ENCODE measurements around the gene TMED10.

TMED10 gene

DNA sequence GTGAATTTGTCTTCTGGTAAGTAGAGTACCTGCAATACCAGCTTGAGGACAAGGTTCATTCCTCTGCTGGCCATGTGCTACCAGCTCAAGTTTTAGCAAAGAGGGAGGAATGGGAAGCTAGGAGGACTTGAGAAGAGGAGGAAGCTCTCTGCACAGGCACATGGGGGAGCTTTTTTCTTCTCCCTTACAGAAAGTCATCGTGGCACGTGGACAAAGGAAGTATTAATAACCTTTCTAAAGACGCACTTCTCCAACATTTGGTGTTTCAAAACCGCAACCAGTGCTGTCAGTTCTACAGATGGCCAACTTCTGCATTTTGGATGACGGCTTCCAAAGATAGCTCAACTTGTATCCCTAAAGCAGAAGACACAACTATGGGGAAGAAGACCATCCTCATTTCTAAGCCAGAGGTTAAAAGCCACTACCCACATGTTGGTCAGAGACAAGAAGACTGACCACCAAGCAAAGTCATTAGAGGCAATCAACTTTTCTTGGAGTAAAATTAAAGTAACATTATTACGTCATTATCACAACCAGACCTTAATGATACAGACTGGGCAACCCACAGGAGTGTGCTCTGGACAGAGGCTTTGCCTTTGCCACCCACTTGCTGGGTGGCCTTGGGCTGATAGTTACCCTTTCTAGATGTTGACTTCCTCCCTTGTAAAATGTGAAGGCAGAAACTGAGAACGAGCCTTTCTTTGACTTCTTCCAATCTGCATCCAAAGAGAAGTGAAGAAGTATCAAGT lies 12.3 kb upstream of the TMED10 start:
- Histone ChIP-seq H2AFZ (ENCODE audit: insufficient read depth, low read length, poor library complexity) (no peak overlapping the region), H2BK5ac (ENCODE audit: low read depth, low read length, poor library complexity) (no peak overlapping the region), H2BK12ac (ENCODE audit: low read length) (no peak overlapping the region), H3K4me3 (ENCODE audit: low read depth, low read length) (no peak overlapping the region), H3K23ac (ENCODE audit: low read length) (no peak overlapping the region), H4K91ac (ENCODE audit: low read depth, low read length) (no peak overlapping the region), H3K79me1 (ENCODE audit: low read length) (peaks cover 6% of the 10 kb centered on the region), H3K4me2 (ENCODE audit: low read length) (no peak overlapping the region), H3K4ac (ENCODE audit: low read depth, low read length) (no peak overlapping the region), H3K27me3 (ENCODE audit: insufficient read depth, low read length) (no peaks in the 10 kb centered on the region), H3K27ac (ENCODE audit: low read depth, low read length) (no peak overlapping the region), H4K12ac (ENCODE audit: low read depth, low read length) (no peak overlapping the region), H3K14ac (ENCODE audit: low read length) (no peak overlapping the region), H2BK120ac (ENCODE audit: insufficient read depth, low read length, poor library complexity) (no peak overlapping the region), H3K36me3 (ENCODE audit: control insufficient read depth in 1 of 2, insufficient read depth in 2 of 2, low read length in 2 of 2) (no peaks in the 10 kb centered on the region), H3K4me1 (ENCODE audit: control insufficient read depth in 1 of 2, insufficient read depth in 2 of 2, low read length in 2 of 2) (peaks cover 5 to 7% of the 10 kb centered on the region in 2 experiments), H3K9me3 (ENCODE audit: insufficient read depth, low read depth, low read length) (no peaks in the 10 kb centered on the region), H3K18ac (ENCODE audit: low read length) (no peak overlapping the region), H3K9ac (ENCODE audit: low read length) (no peak overlapping the region), H3K79me2 (ENCODE audit: control insufficient read depth, insufficient read depth, low read length, poor library complexity) (no peaks in the 10 kb centered on the region), H2AK5ac (ENCODE audit: low read length) (no peak overlapping the region), H4K8ac (ENCODE audit: low read depth, low read length) (no peak overlapping the region)
- peak; percentile 62 to 83 for DNase-seq
- WGBS (ENCODE audit: extremely low coverage, insufficient coverage, insufficient read length) = no CpG with 5 or more reads among the region's 7 CpGs

DNA sequence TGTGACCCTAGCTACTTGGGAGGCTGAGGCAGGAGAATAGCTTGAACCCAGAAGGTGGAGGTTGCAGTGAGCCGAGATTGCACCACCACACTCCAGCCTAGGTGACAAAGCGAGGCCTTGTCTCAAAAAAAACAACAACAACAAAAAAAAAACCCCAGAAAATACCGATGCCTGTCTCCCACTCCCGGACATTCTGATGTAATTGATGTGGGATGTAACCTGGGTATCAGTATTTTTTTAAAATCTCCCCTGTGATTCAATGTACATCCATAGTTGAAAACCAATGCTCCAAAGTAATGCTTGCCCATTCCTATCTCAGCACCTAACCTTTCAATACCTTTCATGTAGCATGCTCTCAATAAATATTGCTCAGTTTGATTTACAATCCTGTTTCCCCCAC lies 11.7 kb upstream of the TMED10 start:
- no peak overlapping the region for H2AFZ ChIP-seq (ENCODE audit: insufficient read depth, low read length, poor library complexity)
- H3K27ac ChIP-seq (ENCODE audit: low read depth, low read length) = no peak overlapping the region
- no CpG with 5 or more reads among the region's 4 CpGs for whole genome bisulfite sequencing (ENCODE audit: extremely low coverage, insufficient coverage, insufficient read length)
- H3K79me1 ChIP-seq (ENCODE audit: low read length) = peaks cover 7% of the 10 kb centered on the region
- no peak overlapping the region for H4K8ac ChIP-seq (ENCODE audit: low read depth, low read length)
- H3K4me2 ChIP-seq (ENCODE audit: low read length) = no peak overlapping the region
- H2BK5ac ChIP-seq (ENCODE audit: low read depth, low read length, poor library complexity) = no peak overlapping the region
- H2AK5ac ChIP-seq (ENCODE audit: low read length) = no peak overlapping the region
- H3K4ac ChIP-seq (ENCODE audit: low read depth, low read length) = no peak overlapping the region
- no peaks in the 10 kb centered on the region for H3K9me3 ChIP-seq (ENCODE audit: insufficient read depth, low read depth, low read length)
- no peaks in the 10 kb centered on the region for H3K36me3 ChIP-seq (ENCODE audit: control insufficient read depth in 1 of 2, insufficient read depth in 2 of 2, low read length in 2 of 2)
- no peak overlapping the region for H2BK120ac ChIP-seq (ENCODE audit: insufficient read depth, low read length, poor library complexity)
- no peak overlapping the region for H3K4me3 ChIP-seq (ENCODE audit: low read depth, low read length)
- no peaks in the 10 kb centered on the region for H3K79me2 ChIP-seq (ENCODE audit: control insufficient read depth, insufficient read depth, low read length, poor library complexity)
- no peak overlapping the region for H3K23ac ChIP-seq (ENCODE audit: low read length)
- H4K12ac ChIP-seq (ENCODE audit: low read depth, low read length) = no peak overlapping the region
- peaks cover 7% of the 10 kb centered on the region in 2 experiments for H3K4me1 ChIP-seq (ENCODE audit: control insufficient read depth in 1 of 2, insufficient read depth in 2 of 2, low read length in 2 of 2)
- H3K14ac ChIP-seq (ENCODE audit: low read length) = no peak overlapping the region
- H2BK12ac ChIP-seq (ENCODE audit: low read length) = no peak overlapping the region
- no peak overlapping the region for H3K18ac ChIP-seq (ENCODE audit: low read length)
- H4K91ac ChIP-seq (ENCODE audit: low read depth, low read length) = no peak overlapping the region
- DNase-seq = peak in 1 of 2 donors; percentile 61
- H3K27me3 ChIP-seq (ENCODE audit: insufficient read depth, low read length) = no peaks in the 10 kb centered on the region
- no peak overlapping the region for H3K9ac ChIP-seq (ENCODE audit: low read length)

DNA sequence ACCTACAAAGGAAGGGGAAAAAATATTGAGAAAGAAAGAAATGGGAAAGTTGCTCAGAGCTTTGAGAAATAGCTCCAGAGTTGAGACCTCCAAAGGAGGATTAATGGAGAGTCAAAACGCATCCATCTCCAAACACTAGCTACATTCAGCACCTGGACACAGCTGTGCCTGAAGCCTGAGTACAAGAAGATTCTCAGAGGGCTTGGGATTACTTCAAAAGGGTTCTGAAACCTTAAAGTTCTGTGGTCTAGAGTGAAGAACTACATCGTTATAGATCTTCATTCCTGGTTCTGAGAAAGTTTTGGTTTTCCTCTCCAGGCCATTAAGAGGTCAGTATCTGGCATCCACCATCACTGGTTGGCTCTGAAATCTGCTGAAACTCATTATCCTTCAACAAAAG lies 10.5 kb upstream of the TMED10 start:
- no peaks in the 10 kb centered on the region for H3K79me2 ChIP-seq (ENCODE audit: control insufficient read depth, insufficient read depth, low read length, poor library complexity)
- H3K4ac ChIP-seq (ENCODE audit: low read depth, low read length) = no peak overlapping the region
- WGBS (ENCODE audit: extremely low coverage, insufficient coverage, insufficient read length) = no CpG with 5 or more reads among the region's 2 CpGs
- no peak overlapping the region for H3K4me3 ChIP-seq (ENCODE audit: low read depth, low read length)
- no peak overlapping the region for H3K4me2 ChIP-seq (ENCODE audit: low read length)
- no peak overlapping the region for H4K12ac ChIP-seq (ENCODE audit: low read depth, low read length)
- no peaks in the 10 kb centered on the region for H3K36me3 ChIP-seq (ENCODE audit: control insufficient read depth in 1 of 2, insufficient read depth in 2 of 2, low read length in 2 of 2)
- no peak overlapping the region for H3K18ac ChIP-seq (ENCODE audit: low read length)
- no peak overlapping the region for H3K9ac ChIP-seq (ENCODE audit: low read length)
- no peak overlapping the region for H2AFZ ChIP-seq (ENCODE audit: insufficient read depth, low read length, poor library complexity)
- H3K23ac ChIP-seq (ENCODE audit: low read length) = no peak overlapping the region
- H2AK5ac ChIP-seq (ENCODE audit: low read length) = no peak overlapping the region
- H3K27me3 ChIP-seq (ENCODE audit: insufficient read depth, low read length) = no peaks in the 10 kb centered on the region
- no peak overlapping the region for H4K8ac ChIP-seq (ENCODE audit: low read depth, low read length)
- H3K79me1 ChIP-seq (ENCODE audit: low read length) = peaks cover 15% of the 10 kb centered on the region
- no peak overlapping the region for H4K91ac ChIP-seq (ENCODE audit: low read depth, low read length)
- no peaks in the 10 kb centered on the region for H3K9me3 ChIP-seq (ENCODE audit: insufficient read depth, low read depth, low read length)
- H2BK5ac ChIP-seq (ENCODE audit: low read depth, low read length, poor library complexity) = no peak overlapping the region
- H3K27ac ChIP-seq (ENCODE audit: low read depth, low read length) = no peak overlapping the region
- no peak overlapping the region for H2BK120ac ChIP-seq (ENCODE audit: insufficient read depth, low read length, poor library complexity)
- no peak overlapping the region for H3K14ac ChIP-seq (ENCODE audit: low read length)
- no peak overlapping the region for H2BK12ac ChIP-seq (ENCODE audit: low read length)
- DNase-seq = no peak
- peaks cover 14 to 15% of the 10 kb centered on the region in 2 experiments for H3K4me1 ChIP-seq (ENCODE audit: control insufficient read depth in 1 of 2, insufficient read depth in 2 of 2, low read length in 2 of 2)

DNA sequence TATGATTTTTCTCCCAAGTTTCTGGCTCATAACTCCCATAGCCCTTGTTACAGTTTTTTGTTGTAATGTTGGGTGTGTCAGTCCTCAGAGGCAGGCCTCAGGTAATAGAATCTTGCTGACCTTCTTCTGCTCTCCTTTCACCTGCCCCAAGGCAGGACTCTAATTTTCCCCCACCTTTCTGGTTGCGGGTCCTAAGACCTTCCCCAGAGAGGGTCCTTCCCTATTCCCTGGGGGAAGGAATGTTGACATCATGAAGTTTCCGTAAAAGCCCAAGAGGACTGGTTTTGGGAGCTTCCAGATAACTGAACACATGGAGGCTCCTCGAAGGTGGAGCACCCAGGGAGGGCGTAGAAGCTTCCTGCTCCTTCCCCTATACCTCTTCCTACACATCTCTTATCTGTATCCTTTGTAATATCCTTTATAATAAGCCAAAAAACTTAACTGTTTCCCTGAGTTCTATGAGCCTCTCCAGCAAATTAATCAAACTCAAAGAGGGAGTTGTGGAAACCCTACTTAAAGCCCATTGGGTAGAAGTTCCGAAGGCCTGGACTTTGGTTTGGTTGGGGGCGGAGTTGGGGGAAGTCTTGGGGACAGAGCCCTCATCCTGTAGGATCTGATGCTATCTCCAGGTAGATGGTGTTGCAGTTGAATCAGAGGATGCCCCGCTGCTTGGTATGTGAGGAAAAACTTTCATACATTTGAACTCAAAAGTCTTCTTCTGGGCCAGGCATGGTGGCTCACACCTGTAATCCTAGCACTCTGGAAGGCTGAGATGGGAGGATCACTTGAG lies 9.0 kb upstream of the TMED10 start:
- no peaks in the 10 kb centered on the region for H3K36me3 ChIP-seq (ENCODE audit: control insufficient read depth in 1 of 2, insufficient read depth in 2 of 2, low read length in 2 of 2)
- no peak overlapping the region for H2AFZ ChIP-seq (ENCODE audit: insufficient read depth, low read length, poor library complexity)
- H2BK120ac ChIP-seq (ENCODE audit: insufficient read depth, low read length, poor library complexity) = peak overlapping the region; percentile 31
- peak; percentile 93 to 98 for DNase-seq
- H3K9me3 ChIP-seq (ENCODE audit: insufficient read depth, low read depth, low read length) = no peaks in the 10 kb centered on the region
- WGBS (ENCODE audit: extremely low coverage, insufficient coverage, insufficient read length) = no CpG with 5 or more reads among the region's 7 CpGs
- H3K4me2 ChIP-seq (ENCODE audit: low read length) = peak overlapping the region; percentile 1
- no peaks in the 10 kb centered on the region for H3K79me2 ChIP-seq (ENCODE audit: control insufficient read depth, insufficient read depth, low read length, poor library complexity)
- H3K4ac ChIP-seq (ENCODE audit: low read depth, low read length) = no peak overlapping the region
- H3K18ac ChIP-seq (ENCODE audit: low read length) = no peak overlapping the region
- H3K79me1 ChIP-seq (ENCODE audit: low read length) = peaks cover 15% of the 10 kb centered on the region
- no peak overlapping the region for H3K9ac ChIP-seq (ENCODE audit: low read length)
- H4K8ac ChIP-seq (ENCODE audit: low read depth, low read length) = peak overlapping the region; percentile 27
- H3K4me3 ChIP-seq (ENCODE audit: low read depth, low read length) = no peak overlapping the region
- no peak overlapping the region for H2BK5ac ChIP-seq (ENCODE audit: low read depth, low read length, poor library complexity)
- H3K4me1 ChIP-seq (ENCODE audit: control insufficient read depth in 1 of 2, insufficient read depth in 2 of 2, low read length in 2 of 2) = peaks cover 14 to 17% of the 10 kb centered on the region in 2 experiments
- H3K14ac ChIP-seq (ENCODE audit: low read length) = no peak overlapping the region
- H3K23ac ChIP-seq (ENCODE audit: low read length) = no peak overlapping the region
- H4K91ac ChIP-seq (ENCODE audit: low read depth, low read length) = peak overlapping the region; percentile 57
- no peak overlapping the region for H4K12ac ChIP-seq (ENCODE audit: low read depth, low read length)
- H2BK12ac ChIP-seq (ENCODE audit: low read length) = peak overlapping the region; percentile 86
- H3K27ac ChIP-seq (ENCODE audit: low read depth, low read length) = no peak overlapping the region
- peak overlapping the region; percentile 85 for H2AK5ac ChIP-seq (ENCODE audit: low read length)
- H3K27me3 ChIP-seq (ENCODE audit: insufficient read depth, low read length) = no peaks in the 10 kb centered on the region

Measured in trophoblast cell (in vitro differentiated cells and primary cell).